HEK293T (cell line): ENCODE data around the gene SDHA.

Experiments used
- ARNT ChIP-seq: fragments of 450-650 bp; IDR thresholded peaks from 2 replicates; pipeline ENCODE4 v1.6.1; 2017; ENCODE audit warnings: mild to moderate bottlenecking
- CTBP1 ChIP-seq: fragments of 450-650 bp; IDR thresholded peaks from 2 replicates; pipeline ENCODE4 v1.6.1; 2016; ENCODE audit warnings: borderline replicate concordance
- ELF4 ChIP-seq: fragments of 450-650 bp; IDR thresholded peaks from 2 replicates; pipeline ENCODE4 v1.6.1; 2017; ENCODE audit warnings: antibody characterized with exemption
- FOXA1 ChIP-seq: fragments of 450-650 bp; IDR thresholded peaks from 2 replicates; pipeline ENCODE4 v1.6.1; 2016; ENCODE audit warnings: mild to moderate bottlenecking
- FOXK2 ChIP-seq: fragments of 450-650 bp; IDR thresholded peaks from 2 replicates; pipeline ENCODE4 v1.6.1; 2016; ENCODE audit warnings: mild to moderate bottlenecking
- FOXM1 ChIP-seq: fragments of 450-650 bp; IDR thresholded peaks from 2 replicates; pipeline ENCODE4 v1.6.1; 2017; ENCODE audit warnings: mild to moderate bottlenecking, borderline replicate concordance
- HDGF ChIP-seq: fragments of 450-650 bp; IDR thresholded peaks from 2 replicates; pipeline ENCODE4 v1.6.1; 2017; ENCODE audit warnings: antibody characterized with exemption, borderline replicate concordance
- LEF1 ChIP-seq: fragments of 450-650 bp; IDR thresholded peaks from 2 replicates; pipeline ENCODE4 v1.6.1; 2017; ENCODE audit warnings: mild to moderate bottlenecking, borderline replicate concordance
- NFRKB ChIP-seq: fragments of 450-650 bp; IDR thresholded peaks from 2 replicates; pipeline ENCODE4 v1.6.1; 2016; ENCODE audit warnings: mild to moderate bottlenecking, moderate library complexity
- PKNOX1 ChIP-seq: fragments of 450-650 bp; IDR thresholded peaks from 2 replicates; pipeline ENCODE4 v1.6.1; 2016
- SP1 ChIP-seq: fragments of 450-650 bp; IDR thresholded peaks from 2 replicates; pipeline ENCODE4 v1.6.1; 2017
- SUZ12 ChIP-seq: fragments of 450-650 bp; IDR thresholded peaks from 2 replicates; pipeline ENCODE4 v1.6.1; 2016; ENCODE audit warnings: mild to moderate bottlenecking
- TARDBP ChIP-seq: fragments of 450-650 bp; IDR thresholded peaks from 2 replicates; pipeline ENCODE4 v1.6.1; 2016

- TF ChIP-seq FOXM1, result no peak
- no peak for TF ChIP-seq ELF4
- no peak for TF ChIP-seq HDGF
- TF ChIP-seq SP1, result no peak
- TF ChIP-seq LEF1, result no peak
- TF ChIP-seq SUZ12, result no peak
- no peak for TF ChIP-seq TARDBP
- no peak for TF ChIP-seq CTBP1
- no peak for TF ChIP-seq PKNOX1
- TF ChIP-seq FOXK2, result no peak
- no peak for TF ChIP-seq FOXA1
- TF ChIP-seq ARNT, result no peak
- TF ChIP-seq NFRKB, result no peak
These were observed 31.8 kb upstream of the SDHA start for GRCh38 chr5:186091-187041.
